Upper lobe of left lung (tissue), 6 donors: Measurements from ENCODE around the gene ARHGEF7. TPM values are rescaled to one million over a fixed set of nuclear protein-coding genes. Genes with fewer than 3 reads are reported as not detected.

Experiments used
- ATAC-seq, 2 donors: fragments of 200-7000 bp; cut with Tn5 transposase; one replicate each; pipeline ENCODE4 v1.9.1; 2022; ENCODE audit warnings: mild to moderate bottlenecking in 2 of 2, moderate library complexity in 2 of 2; ENCODE audit not compliant: low FRiP score in 2 of 2
- DNase-seq, 2 donors: peaks; one replicate each; pipeline ENCODE4 v3.0.0-alpha.2; 2019 to 2020
- H3K27ac ChIP-seq, 4 donors: fragments of 200-600 bp; sonication (generic); one replicate each; pipeline ENCODE4 v1.5.1; 2016 to 2019
- H3K27me3 ChIP-seq, 4 donors: fragments of 200-600 bp; sonication (generic); one replicate each; pipeline ENCODE4 v1.5.1; 2017 to 2019
- H3K36me3 ChIP-seq, 4 donors: fragments of 200-600 bp; sonication (generic); one replicate each; pipeline ENCODE4 v1.5.1; 2016 to 2019
- H3K4me1 ChIP-seq, 4 donors: fragments of 200-600 bp; sonication (generic); one replicate each; pipeline ENCODE4 v1.5.1; 2018 to 2019
- H3K4me3 ChIP-seq, 4 donors: fragments of 200-600 bp; sonication (generic); one replicate each; pipeline ENCODE4 v1.5.1; 2017 to 2019; ENCODE audit warnings: mild to moderate bottlenecking in 2 of 4, moderate library complexity in 1 of 4
- H3K9me3 ChIP-seq, 4 donors: fragments of 200-600 bp; sonication (generic); one replicate each; pipeline ENCODE4 v1.5.1; 2018 to 2019
- CTCF ChIP-seq, 6 experiments: fragments of 450-650 bp in 4 of 6; fragments of 200-600 bp in 2 of 6; sonication (generic) in 2 of 6; IDR thresholded peaks; one replicate each; pipeline ENCODE4 v1.5.1; 2016 to 2019; ENCODE audit warnings: antibody characterized with exemption in 6 of 6
- EP300 ChIP-seq, 4 donors: sonication (generic); formaldehyde crosslinking; IDR thresholded peaks; one replicate each; pipeline ENCODE4 v1.5.1; 2017; ENCODE audit warnings: antibody characterized with exemption in 4 of 4, control low read depth in 2 of 4
- POLR2A ChIP-seq, 4 donors: fragments of 450-650 bp; IDR thresholded peaks; one replicate each; pipeline ENCODE4 v1.5.1; 2016 to 2017; ENCODE audit warnings: antibody characterized with exemption in 4 of 4, mild to moderate bottlenecking in 2 of 4
- POLR2AphosphoS5 ChIP-seq, 2 donors: sonication (generic); formaldehyde crosslinking; IDR thresholded peaks; one replicate each; pipeline ENCODE4 v1.5.1; 2017; ENCODE audit warnings: antibody characterized with exemption in 2 of 2
- WGBS, 2 donors: methylation state at CpG; one replicate each; pipeline ENCODE4 v1.1.5; 2017 to 2018; 5-methylcytosine and 5-hydroxymethylcytosine counted together
- total RNA-seq, 6 donors: library from RNA; depleted of rRNA in 4 of 6; stranded (reverse); fragments of >200 nt in 4 of 6; gene quantifications; one replicate each; pipeline versions ENCODE4 v1.1.0 to v1.2.1, GENCODE V29; 2016 to 2021
- donor health status: DM: no; HTN: no; CAD: no; lungs with moderate emphysema.
- donor health status: DM: no; HTN: yes; CAD: no; lungs with severe emphysema.

ARHGEF7 gene
- total RNA-seq, 6 donors from 2014 or later, result 50.3 to 130 (median 67.4) TPM

DNA sequence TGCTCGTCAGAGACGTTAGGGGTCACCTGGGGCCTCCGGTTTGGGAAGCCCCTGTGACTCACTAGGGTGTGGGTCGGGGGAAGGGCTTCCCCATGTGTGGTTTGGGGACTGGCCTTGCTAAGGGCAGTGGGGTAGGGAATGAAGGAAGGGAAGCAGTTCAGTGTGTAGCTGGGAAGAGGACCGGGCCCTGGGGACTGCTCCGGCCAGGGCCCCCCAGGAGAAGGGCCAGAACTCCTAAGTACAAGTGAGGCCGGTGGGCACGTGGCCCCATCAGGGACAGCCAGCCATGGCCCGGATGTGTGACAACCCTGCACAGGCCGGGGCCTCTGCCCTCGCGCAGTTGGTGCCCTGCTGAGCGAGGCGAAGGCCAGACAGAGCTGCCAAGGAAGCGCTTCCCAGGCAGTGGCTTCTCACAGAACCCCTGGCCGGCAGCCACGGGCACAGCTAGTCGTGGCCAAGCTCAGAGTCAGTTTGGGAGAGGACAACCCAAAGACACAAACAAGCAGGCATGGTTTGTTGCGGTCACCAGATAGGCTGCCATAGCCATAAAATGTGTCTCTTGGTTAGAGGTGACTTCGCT, 231.1 kb downstream of the ARHGEF7 start:
- ATAC-seq, result peak in 1 of 2 donors; percentile 13
- DNase-seq, result peak in 1 of 2 donors; percentile 77

GRCh38 chr13:111347438-111347837, 232.3 kb downstream of the ARHGEF7 start:
- Histone ChIP-seq H3K9me3 (no peaks in the 10 kb centered on the region), H3K4me3 (no peak overlapping the region), H3K4me1 (no peaks in the 10 kb centered on the region), H3K36me3 (no peaks in the 10 kb centered on the region), H3K27ac (no peak overlapping the region), H3K27me3 (no peaks in the 10 kb centered on the region)
- DNase-seq (no peak), ATAC-seq (no peak)
- TF ChIP-seq POLR2A (IDR thresholded peaks at IDR 0.05), result no peak
- no peak for TF ChIP-seq CTCF (IDR thresholded peaks at IDR 0.05)
- no peak for TF ChIP-seq EP300 (IDR thresholded peaks at IDR 0.05)
- TF ChIP-seq POLR2AphosphoS5 (IDR thresholded peaks at IDR 0.05), result no peak
- 78 to 95% methylated on average over 5 to 6 of the region's 6 CpGs for WGBS, 2 donors

More for the DNA sequence above, 231.1 kb downstream of the ARHGEF7 start:
- Histone ChIP-seq H3K27ac (no peak overlapping the region), H3K4me3 (no peak overlapping the region), H3K4me1 (no peaks in the 10 kb centered on the region), H3K9me3 (no peaks in the 10 kb centered on the region), H3K27me3 (no peaks in the 10 kb centered on the region), H3K36me3 (no peaks in the 10 kb centered on the region)
- no peak for TF ChIP-seq POLR2AphosphoS5 (IDR thresholded peaks at IDR 0.05)
- no peak for TF ChIP-seq CTCF (IDR thresholded peaks at IDR 0.05)
- TF ChIP-seq EP300 (IDR thresholded peaks at IDR 0.05), result no peak
- no peak for TF ChIP-seq POLR2A (IDR thresholded peaks at IDR 0.05)
- 90 to 92% methylated on average over 10 to 20 of the region's 20 CpGs for WGBS, 2 donors

GRCh38 chr13:111353508-111353907, 238.4 kb downstream of the ARHGEF7 start:
- 79 to 90% methylated on average over 2 of the region's 2 CpGs for WGBS, 2 donors

GRCh38 chr13:111354789-111355188, 239.7 kb downstream of the ARHGEF7 start:
- H3K4me3 ChIP-seq, result no peak overlapping the region
- H3K9me3 ChIP-seq, result no peaks in the 10 kb centered on the region
- no peaks in the 10 kb centered on the region for H3K27me3 ChIP-seq
- 56 to 58% methylated on average over 7 of the region's 7 CpGs for WGBS, 2 donors
- no peak overlapping the region for H3K27ac ChIP-seq
- DNase-seq, result no peak
- no peak for TF ChIP-seq POLR2A (IDR thresholded peaks at IDR 0.05)
- no peak for TF ChIP-seq POLR2AphosphoS5 (IDR thresholded peaks at IDR 0.05)
- no peak for TF ChIP-seq CTCF (IDR thresholded peaks at IDR 0.05)
- no peak for TF ChIP-seq EP300 (IDR thresholded peaks at IDR 0.05)
- ATAC-seq, result no peak
- H3K4me1 ChIP-seq, result no peaks in the 10 kb centered on the region
- no peaks in the 10 kb centered on the region for H3K36me3 ChIP-seq

More at GRCh38 chr13:111353508-111353907, 238.4 kb downstream of the ARHGEF7 start:
- Histone ChIP-seq H3K9me3 (no peaks in the 10 kb centered on the region), H3K4me1 (no peaks in the 10 kb centered on the region), H3K27ac (no peak overlapping the region), H3K27me3 (no peaks in the 10 kb centered on the region), H3K4me3 (no peak overlapping the region), H3K36me3 (no peaks in the 10 kb centered on the region)
- TF ChIP-seq POLR2A (IDR thresholded peaks at IDR 0.05), result no peak
- no peak for DNase-seq
- ATAC-seq, result no peak

Other genes with a start within 250 kb of the ARHGEF7 start
- 100 to 1,000 TPM in 3 of 6 donors, 10 to 100 TPM in 3; 91.4 to 190 (median 107) TPM for gene ANKRD10, start 200.2 kb upstream of the ARHGEF7 start, total RNA-seq
- gene TEX29, start 205.3 kb downstream of the ARHGEF7 start, total RNA-seq, result 1 to 10 TPM in 1 of 6 donors, under 1 TPM in 2, not detected in 3; 0.37 to 1.2 (median 0.63) TPM